Osteocyte (in vitro differentiated cells): ENCODE measurements around the gene S100Z. TPM values are rescaled to one million over a fixed set of nuclear protein-coding genes. Genes with fewer than 3 reads are reported as not detected.
"Not testable (repeated sequence)": the region's sequence is repeated elsewhere in the genome, so short reads cannot be mapped to it uniquely, and the experiment has no call there.

Experiments
- DNase-seq: peaks from one replicate; pipeline ENCODE4 v3.0.0; 2021; ENCODE audit warnings: mixed read lengths; ENCODE audit not compliant: unreplicated experiment; ENCODE audit errors: extremely low spot score
- H3K27ac Mint-ChIP-seq: one replicate; pipeline ENCODE4 v1.8.0; 2021; ENCODE audit warnings: mild to moderate bottlenecking, mixed read lengths; ENCODE audit not compliant: unreplicated experiment
- H3K27me3 Mint-ChIP-seq: one replicate; pipeline ENCODE4 v1.8.0; 2021; ENCODE audit warnings: mixed read lengths; ENCODE audit not compliant: unreplicated experiment
- H3K36me3 Mint-ChIP-seq: one replicate; pipeline ENCODE4 v1.8.0; 2021; ENCODE audit warnings: mixed read lengths; ENCODE audit not compliant: unreplicated experiment
- H3K4me1 Mint-ChIP-seq: one replicate; pipeline ENCODE4 v1.8.0; 2021; ENCODE audit warnings: mixed read lengths; ENCODE audit not compliant: unreplicated experiment
- H3K4me3 Mint-ChIP-seq: one replicate; pipeline ENCODE4 v1.8.0; 2021; ENCODE audit warnings: mild to moderate bottlenecking, moderate library complexity, mixed read lengths; ENCODE audit not compliant: unreplicated experiment
- H3K9me3 Mint-ChIP-seq: one replicate; pipeline ENCODE4 v1.8.0; 2021; ENCODE audit warnings: mixed read lengths; ENCODE audit not compliant: unreplicated experiment
- CTCF ChIP-seq: fragments of 200-600 bp; sonication (generic); IDR thresholded peaks from 2 replicates; pipeline ENCODE4 v1.5.0; 2021; ENCODE audit warnings: antibody characterized with exemption, mild to moderate bottlenecking, moderate library complexity
- total RNA-seq: library from RNA; stranded (reverse); gene quantifications from 2 replicates; pipeline ENCODE4 v1.2.1, GENCODE V29; 2021

S100Z gene
- total RNA-seq, 1 donor from 2014 or later: not detected

DNA sequence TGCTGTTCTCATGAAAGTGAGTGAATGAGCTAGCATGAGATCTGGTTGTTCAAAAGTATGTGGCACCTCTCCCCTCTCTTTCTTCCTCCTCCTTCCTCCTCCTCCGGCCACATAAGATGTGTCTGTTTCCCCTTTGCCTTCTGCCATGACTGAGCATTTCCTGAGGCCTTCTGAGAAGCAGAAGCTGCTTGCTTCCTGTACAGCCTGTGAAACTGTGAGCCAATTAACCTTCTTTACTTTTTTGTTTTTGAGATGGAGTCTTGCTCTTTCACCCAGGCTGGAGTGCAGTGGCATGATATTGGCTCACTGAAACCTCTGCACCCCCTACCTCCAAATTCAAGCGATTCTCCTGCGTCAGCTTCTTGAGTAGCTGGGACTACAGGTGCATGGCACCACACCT is 6.1 kb downstream of the S100Z start:
- Mint-ChIP-seq H3K27ac (no peak overlapping the region), H3K4me1 (no peaks in the 10 kb centered on the region), H3K36me3 (no peaks in the 10 kb centered on the region)

GRCh38 chr5:76856800-76857199 is 7.0 kb downstream of the S100Z start:
- H3K9me3 Mint-ChIP-seq, H3K36me3 Mint-ChIP-seq: not testable (repeated sequence)

More for the DNA sequence above, 6.1 kb downstream of the S100Z start:
- no peak for DNase-seq
- Mint-ChIP-seq H3K4me3 (no peak overlapping the region), H3K27me3 (no peaks in the 10 kb centered on the region), H3K9me3 (no peaks in the 10 kb centered on the region)
- TF ChIP-seq CTCF: no peak

GRCh38 chr5:76859591-76860247 is 9.9 kb downstream of the S100Z start:
- Mint-ChIP-seq H3K27ac (no peak overlapping the region), H3K9me3 (no peaks in the 10 kb centered on the region), H3K36me3 (no peaks in the 10 kb centered on the region), H3K27me3 (no peaks in the 10 kb centered on the region), H3K4me1 (peaks cover 5% of the 10 kb centered on the region), H3K4me3 (no peak overlapping the region)
- no peak for TF ChIP-seq CTCF
- DNase-seq: no peak

More at GRCh38 chr5:76856800-76857199, 7.0 kb downstream of the S100Z start:
- H3K4me3 Mint-ChIP-seq, DNase-seq, H3K4me1 Mint-ChIP-seq, H3K27ac Mint-ChIP-seq, H3K27me3 Mint-ChIP-seq: not testable (repeated sequence)

- DNase-seq: no peak
- Mint-ChIP-seq H3K36me3 (no peaks in the 10 kb centered on the region), H3K4me3 (no peak overlapping the region), H3K27me3 (no peaks in the 10 kb centered on the region), H3K4me1 (peaks cover 5% of the 10 kb centered on the region), H3K9me3 (no peaks in the 10 kb centered on the region), H3K27ac (no peak overlapping the region)
- no peak for TF ChIP-seq CTCF
Observed at GRCh38 chr5:76861612-76862011, 11.8 kb downstream of the S100Z start.

GRCh38 chr5:76863001-76863400 is 13.2 kb downstream of the S100Z start:
- Mint-ChIP-seq H3K27ac (no peak overlapping the region), H3K9me3 (no peaks in the 10 kb centered on the region), H3K36me3 (no peaks in the 10 kb centered on the region), H3K4me1 (peaks cover 5% of the 10 kb centered on the region), H3K27me3 (no peaks in the 10 kb centered on the region), H3K4me3 (no peak overlapping the region)
- DNase-seq: no peak
- TF ChIP-seq CTCF: no peak
